ENCODE data around the gene INVS.

DNA sequence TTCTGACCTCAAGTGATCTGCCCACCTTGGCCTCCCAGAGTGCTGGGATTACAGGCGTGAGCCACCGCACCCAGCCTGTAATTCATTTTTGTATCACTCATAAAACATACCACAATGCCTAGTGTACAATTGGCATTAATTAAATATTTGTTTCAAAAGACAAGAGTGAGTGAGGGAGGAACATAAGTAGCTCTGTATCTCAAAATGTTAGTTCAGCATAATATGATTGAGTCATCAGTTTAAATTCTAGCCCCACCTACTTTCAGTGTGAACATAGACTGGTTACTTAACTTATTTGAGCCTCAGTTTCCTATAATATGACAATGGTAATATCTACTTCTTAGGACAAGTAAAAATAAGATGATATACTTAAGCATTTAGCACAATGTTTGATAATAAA, 26.9 kb downstream of the INVS start:
- TF ChIP-seq CTCF (IDR thresholded peaks at IDR 0.05; ENCODE audit: low read depth, low read length, poor library complexity, severe bottlenecking) (no peak), EZH2phosphoT487 (IDR thresholded peaks at IDR 0.05; ENCODE audit: borderline replicate concordance, low read length) (no peak)
